HG03097 (cell line): ENCODE data around the gene AKAP12.

Source experiments
- ATAC-seq: cut with Tn5 transposase; IDR thresholded peaks from one replicate; pipeline ENCODE4 v1.9.1; 2021; ENCODE audit not compliant: unreplicated experiment, low FRiP score

Gene AKAP12

GRCh38 chr6:151279891-151280290 is 40.1 kb downstream of the AKAP12 start:
- ATAC-seq = no peak

- ATAC-seq = no peak
These were observed 41.1 kb downstream of the AKAP12 start for GRCh38 chr6:151280859-151281258.

GRCh38 chr6:151284012-151284411 is 44.2 kb downstream of the AKAP12 start:
- ATAC-seq = no peak

- no peak for ATAC-seq
These were observed 44.8 kb downstream of the AKAP12 start for GRCh38 chr6:151284548-151285017.

GRCh38 chr6:151285122-151285521 is 45.4 kb downstream of the AKAP12 start:
- no peak for ATAC-seq

- ATAC-seq = no peak
These were observed 46.4 kb downstream of the AKAP12 start for GRCh38 chr6:151286214-151286613.

GRCh38 chr6:151288712-151289398 is 49.1 kb downstream of the AKAP12 start:
- ATAC-seq = no peak

- no peak for ATAC-seq
These were observed 49.7 kb downstream of the AKAP12 start for GRCh38 chr6:151289399-151290007.

GRCh38 chr6:151290877-151291721 is 51.3 kb downstream of the AKAP12 start:
- no peak for ATAC-seq

GRCh38 chr6:151291722-151292059 is 51.9 kb downstream of the AKAP12 start:
- no peak for ATAC-seq

- no peak for ATAC-seq
These were observed 53.4 kb downstream of the AKAP12 start for GRCh38 chr6:151292974-151293687.

GRCh38 chr6:151293688-151294016 is 53.9 kb downstream of the AKAP12 start:
- no peak for ATAC-seq

GRCh38 chr6:151294561-151295101 is 54.9 kb downstream of the AKAP12 start:
- ATAC-seq = no peak

- ATAC-seq = no peak
These were observed 58.1 kb downstream of the AKAP12 start for GRCh38 chr6:151297886-151298285.

GRCh38 chr6:151299011-151299410 is 59.2 kb downstream of the AKAP12 start:
- no peak for ATAC-seq

GRCh38 chr6:151300267-151300991 is 60.7 kb downstream of the AKAP12 start:
- ATAC-seq = no peak

- ATAC-seq = no peak
These were observed 61.8 kb downstream of the AKAP12 start for GRCh38 chr6:151301547-151301946.

- ATAC-seq = no peak
These were observed 63.5 kb downstream of the AKAP12 start for GRCh38 chr6:151303231-151303630.

- ATAC-seq = no peak
These were observed 66.6 kb downstream of the AKAP12 start for GRCh38 chr6:151306269-151306783.

- no peak for ATAC-seq
These were observed 67.7 kb downstream of the AKAP12 start for GRCh38 chr6:151307501-151307900.
